Stimulated activated CD8-positive, alpha-beta memory T cell treated with anti-CD3 and anti-CD28 coated beads, Interleukin-4, amount 100 ng/mL, for 1 hour (primary cell): ENCODE results near the gene LRIT2.

ENCODE experiments used
- DNase-seq, 2 donors: peaks; one replicate each; pipeline ENCODE4 v3.0.0-alpha.2; 2020; ENCODE audit warnings: low read depth in 2 of 2, low spot score in 1 of 2

The LRIT2 gene

GRCh38 chr10:84243759-84244158, 18.4 kb upstream of the LRIT2 start:
- no peak for DNase-seq

DNA sequence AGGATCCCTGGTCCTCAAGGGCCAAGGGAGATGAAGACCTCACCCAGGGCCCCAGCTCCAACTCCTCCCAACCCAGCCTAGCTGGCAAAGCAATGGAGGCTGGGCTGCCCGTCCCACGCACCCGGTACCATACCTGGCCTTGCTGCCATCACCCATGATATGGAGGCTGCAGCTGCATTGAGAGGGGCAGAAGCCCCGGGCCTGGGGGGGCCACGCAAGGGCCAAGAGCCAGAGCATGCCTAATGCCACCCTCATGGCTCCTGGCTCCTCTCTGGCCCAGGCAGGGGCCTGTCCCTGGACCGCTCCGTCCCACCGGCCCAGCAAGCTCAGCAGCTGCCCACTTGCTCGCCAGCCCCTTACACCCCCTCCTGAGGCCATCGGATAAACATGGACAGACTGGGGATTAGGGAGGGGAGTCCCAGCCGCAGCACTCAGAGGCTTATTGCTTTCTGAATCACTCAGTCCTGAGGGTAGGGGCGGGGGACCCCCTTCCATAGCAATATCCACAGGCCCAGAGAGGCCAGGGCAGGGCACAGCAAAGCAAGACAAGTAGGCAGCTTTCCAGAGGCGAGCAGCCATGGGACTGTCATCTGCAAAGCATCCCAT, 15.9 kb upstream of the LRIT2 start, which contains the start of gene LRIT1:
Gene LRIT1, minus strand, starts transcription at position 362 of the 606 bp plus-strand sequence. Its CDS starts 107 bp downstream, at position 255.
- DNase-seq = no peak

GRCh38 chr10:84238909-84239308, 13.6 kb upstream of the LRIT2 start:
- no peak for DNase-seq

GRCh38 chr10:84237199-84238051, 12.1 kb upstream of the LRIT2 start:
- DNase-seq = no peak

DNA sequence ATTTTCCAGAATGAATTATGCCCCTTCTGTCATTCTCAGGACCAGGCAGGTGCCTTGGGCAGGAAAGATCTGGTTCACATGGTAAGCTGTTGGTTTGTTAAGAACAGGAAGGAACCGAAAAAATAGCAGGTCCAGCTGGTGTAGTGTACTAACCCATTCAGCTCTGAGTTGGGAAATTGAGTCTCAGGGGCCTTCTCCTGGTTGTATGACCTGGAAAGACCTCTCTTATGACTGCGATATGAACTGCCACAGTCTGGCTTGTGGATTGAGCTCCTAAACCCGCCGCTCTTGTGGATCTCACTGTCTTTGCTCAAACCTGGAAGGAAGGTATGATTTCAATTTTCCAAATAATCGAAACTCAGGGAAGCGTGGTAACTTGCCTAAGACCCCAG, 11.5 kb upstream of the LRIT2 start:
- DNase-seq = no peak

DNA sequence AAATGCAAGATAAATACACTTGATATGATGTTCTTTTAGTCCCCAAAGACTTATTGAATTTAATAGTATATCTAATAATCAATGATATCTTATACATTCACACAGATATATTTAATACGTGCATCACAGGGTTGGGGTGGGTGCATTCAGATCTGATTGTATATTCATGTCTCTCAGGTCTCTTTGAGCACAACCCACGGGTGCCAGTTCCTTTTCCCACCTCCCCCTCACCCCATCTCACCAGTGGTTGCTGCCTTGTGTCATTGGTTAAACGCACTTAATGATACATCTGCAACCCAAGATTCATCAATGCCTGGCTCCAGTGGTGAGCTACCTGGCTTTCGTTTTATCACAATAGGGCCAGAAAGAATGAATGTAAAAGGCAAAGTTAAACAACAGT, 9.8 kb upstream of the LRIT2 start:
- no peak for DNase-seq

DNA sequence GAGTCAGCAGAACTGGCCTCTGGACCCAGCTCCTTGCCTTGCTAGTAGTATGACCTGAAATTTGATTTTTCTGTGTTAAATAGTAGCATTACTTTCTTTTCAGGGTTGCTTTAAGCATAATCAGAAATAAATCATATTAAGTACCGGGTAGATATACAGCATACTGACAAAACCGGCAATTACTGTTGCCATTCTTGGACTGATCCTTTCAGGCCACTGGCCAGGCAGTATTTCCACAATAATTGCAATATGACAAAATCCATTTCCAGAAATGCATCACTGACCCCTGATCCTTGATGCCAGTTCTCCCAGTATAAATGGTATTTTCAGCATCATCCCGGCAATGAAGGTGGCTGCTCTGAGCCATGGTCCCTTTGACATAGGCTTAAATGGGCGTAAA, 9.1 kb upstream of the LRIT2 start:
- no peak for DNase-seq

DNA sequence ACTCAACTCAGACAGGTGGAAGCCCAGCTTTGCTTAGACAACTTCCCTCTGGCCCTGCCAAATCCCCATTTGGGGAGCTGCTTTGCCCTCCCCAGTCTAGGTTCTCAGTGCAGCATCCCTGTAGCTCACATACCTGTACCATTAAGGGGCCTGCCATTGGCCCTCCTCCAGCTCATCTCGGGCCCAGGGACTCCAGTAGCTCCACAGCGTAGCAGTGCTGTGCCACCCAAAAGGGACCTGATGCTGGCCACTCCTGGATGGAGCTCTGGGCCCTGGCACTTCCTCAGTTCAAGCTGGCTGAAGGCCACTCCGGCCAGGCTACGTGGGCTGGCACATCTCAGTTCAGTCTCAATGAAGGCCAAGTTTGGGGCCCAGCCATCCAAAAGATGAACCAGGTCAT, 8.6 kb upstream of the LRIT2 start:
- no peak for DNase-seq

- DNase-seq = no peak
These were observed 7.0 kb upstream of the LRIT2 start for GRCh38 chr10:84232376-84232775.

GRCh38 chr10:84230359-84230758, 5.0 kb upstream of the LRIT2 start:
- no peak for DNase-seq

DNA sequence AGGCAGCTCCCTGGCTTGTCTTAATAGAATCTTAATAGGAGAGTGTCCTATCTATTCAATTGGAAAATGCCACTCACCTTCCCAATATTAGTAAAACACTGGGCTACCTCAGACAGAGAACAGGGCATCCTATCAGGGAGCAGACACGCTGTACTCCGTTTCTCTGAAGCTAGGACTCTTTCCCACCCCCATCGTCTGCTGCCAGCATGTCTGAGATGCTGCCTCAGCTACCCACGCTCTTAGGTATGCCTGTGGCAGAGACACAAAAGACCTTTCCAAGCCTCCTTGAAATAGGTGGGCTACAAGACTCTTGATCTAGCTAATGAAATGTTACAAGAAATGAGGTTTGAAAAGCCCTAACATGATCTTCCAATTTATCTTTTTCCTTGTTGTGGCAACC, 2.5 kb upstream of the LRIT2 start:
- no peak for DNase-seq

GRCh38 chr10:84226616-84227015, 1.3 kb upstream of the LRIT2 start:
- no peak for DNase-seq

DNA sequence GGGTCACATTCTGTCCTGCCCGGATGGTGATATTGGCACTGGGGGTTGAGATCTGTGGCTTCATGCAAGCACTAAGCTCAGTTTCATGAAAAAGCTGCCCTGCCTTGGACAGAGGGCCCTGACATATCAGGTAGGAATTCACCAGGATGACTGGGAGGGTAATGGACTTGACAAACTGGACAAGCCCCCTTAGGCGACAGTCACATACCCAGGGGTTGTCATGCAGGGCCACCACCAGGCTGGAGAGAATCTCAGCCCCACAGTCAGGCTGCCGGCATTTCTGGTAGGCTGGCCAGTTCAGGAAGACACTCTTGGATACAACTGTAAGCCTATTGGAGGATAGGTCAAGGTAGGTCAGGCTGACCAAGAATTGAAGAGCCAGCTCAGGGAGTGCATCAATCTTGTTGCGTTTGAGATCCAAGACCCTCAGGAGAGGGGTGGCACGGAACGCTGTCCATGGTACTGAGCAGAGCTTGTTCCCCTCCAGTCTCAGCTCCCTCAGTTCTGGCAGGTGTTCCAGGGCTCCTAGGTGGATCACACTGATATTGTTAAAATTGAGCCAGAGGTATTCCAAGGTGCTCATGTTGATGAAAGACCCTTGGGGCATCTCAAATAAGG, 824 bp downstream of the LRIT2 start:
- no peak for DNase-seq

GRCh38 chr10:84221916-84222315, 3.4 kb downstream of the LRIT2 start:
- no peak for DNase-seq

GRCh38 chr10:84217746-84218145, 7.6 kb downstream of the LRIT2 start:
- DNase-seq = no peak

DNA sequence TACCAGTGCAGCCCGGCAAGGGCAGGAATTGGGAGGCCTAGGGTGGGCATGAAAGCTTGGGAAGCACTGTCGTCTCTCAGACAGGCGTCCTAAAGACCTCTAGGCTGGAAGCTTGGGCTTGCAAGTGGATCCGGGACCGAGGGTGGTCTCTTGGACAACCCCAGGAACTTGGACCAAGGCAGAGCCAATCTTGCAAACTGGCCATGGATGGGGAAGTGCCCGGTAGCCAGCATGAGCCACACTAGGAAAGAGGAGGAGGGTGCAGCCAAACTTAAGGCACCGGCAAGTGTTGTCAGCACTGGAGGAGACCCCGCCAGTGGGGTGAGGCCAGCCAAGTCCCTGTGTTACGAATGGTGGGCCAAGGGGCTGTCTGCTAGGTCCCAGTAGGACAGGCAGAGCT, 8.5 kb downstream of the LRIT2 start:
- DNase-seq = no peak

GRCh38 chr10:84214612-84215235, 10.6 kb downstream of the LRIT2 start:
- DNase-seq = no peak

- DNase-seq = no peak
These were observed 11.2 kb downstream of the LRIT2 start for GRCh38 chr10:84214046-84214572.

GRCh38 chr10:84213076-84213475, 12.3 kb downstream of the LRIT2 start:
- DNase-seq = no peak

DNA sequence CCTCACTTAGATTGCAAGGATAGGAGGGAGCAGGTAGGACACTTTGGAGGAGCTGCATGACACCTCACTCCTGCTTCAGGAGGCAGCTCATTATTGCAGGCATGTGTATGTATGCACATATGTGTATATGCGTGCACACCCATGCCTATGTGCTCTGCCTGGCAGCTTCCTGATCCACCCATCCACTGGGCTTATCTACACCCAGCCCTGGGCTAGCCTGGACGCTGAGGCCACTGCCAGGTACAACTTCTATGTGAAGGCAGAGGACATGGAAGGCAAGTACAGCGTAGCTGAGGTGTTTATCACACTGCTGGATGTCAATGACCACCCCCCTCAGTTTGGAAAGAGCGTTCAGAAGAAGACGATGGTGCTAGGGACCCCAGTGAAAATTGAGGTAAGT, 13.3 kb downstream of the LRIT2 start:
- DNase-seq = no peak

GRCh38 chr10:84211566-84211965, 13.8 kb downstream of the LRIT2 start:
- no peak for DNase-seq

DNA sequence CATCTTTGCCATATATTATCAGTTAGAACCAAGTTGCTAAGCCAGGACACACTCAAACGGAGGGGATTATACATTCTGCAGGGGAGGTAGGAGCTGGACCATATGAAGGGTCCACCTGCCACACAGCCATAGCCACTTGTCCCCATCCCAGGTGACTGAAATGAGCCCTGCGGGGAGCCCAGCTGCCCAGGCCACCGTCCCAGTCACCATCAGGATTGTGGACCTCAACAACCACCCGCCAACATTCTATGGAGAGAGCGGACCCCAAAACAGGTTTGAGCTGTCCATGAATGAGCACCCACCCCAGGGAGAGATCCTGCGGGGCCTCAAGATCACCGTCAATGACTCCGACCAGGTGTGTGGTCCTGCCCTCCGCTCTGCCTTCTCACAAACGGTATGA, 17.3 kb downstream of the LRIT2 start:
- no peak for DNase-seq
